ENCODE data around the gene ADGRG7. TPM values are rescaled to one million over a fixed set of nuclear protein-coding genes. Genes with fewer than 3 reads are reported as not detected.

Gene ADGRG7, protein sequence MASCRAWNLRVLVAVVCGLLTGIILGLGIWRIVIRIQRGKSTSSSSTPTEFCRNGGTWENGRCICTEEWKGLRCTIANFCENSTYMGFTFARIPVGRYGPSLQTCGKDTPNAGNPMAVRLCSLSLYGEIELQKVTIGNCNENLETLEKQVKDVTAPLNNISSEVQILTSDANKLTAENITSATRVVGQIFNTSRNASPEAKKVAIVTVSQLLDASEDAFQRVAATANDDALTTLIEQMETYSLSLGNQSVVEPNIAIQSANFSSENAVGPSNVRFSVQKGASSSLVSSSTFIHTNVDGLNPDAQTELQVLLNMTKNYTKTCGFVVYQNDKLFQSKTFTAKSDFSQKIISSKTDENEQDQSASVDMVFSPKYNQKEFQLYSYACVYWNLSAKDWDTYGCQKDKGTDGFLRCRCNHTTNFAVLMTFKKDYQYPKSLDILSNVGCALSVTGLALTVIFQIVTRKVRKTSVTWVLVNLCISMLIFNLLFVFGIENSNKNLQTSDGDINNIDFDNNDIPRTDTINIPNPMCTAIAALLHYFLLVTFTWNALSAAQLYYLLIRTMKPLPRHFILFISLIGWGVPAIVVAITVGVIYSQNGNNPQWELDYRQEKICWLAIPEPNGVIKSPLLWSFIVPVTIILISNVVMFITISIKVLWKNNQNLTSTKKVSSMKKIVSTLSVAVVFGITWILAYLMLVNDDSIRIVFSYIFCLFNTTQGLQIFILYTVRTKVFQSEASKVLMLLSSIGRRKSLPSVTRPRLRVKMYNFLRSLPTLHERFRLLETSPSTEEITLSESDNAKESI
- not detected for total RNA-seq
- polyA plus RNA-seq = not detected
- long read RNA-seq, donor 1 = 0 reads
- long read RNA-seq, donor 2 = 0 reads

DNA sequence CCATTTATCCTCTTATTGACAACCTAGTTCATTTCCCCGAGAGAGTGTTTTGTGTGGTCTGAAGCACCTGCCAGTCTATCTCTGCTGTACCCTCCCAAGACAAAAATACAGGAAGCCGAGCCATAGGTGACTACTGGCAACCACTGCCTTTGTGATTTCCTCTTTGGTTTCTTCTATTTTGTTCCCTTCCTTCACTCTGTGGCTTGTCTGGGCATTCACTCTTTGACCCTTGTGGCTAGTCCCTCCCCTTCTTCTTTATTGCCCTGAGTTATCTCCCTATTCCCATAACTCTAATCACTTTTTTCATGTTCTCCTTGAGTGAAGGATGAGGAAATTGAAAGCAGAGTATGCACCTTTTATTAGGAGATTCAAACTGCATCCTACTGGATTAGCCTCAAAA lies at the start of gene ADGRG7:
Gene ADGRG7, plus strand, starts transcription at position 297 of the 400 bp plus-strand sequence. CDS start 256 bp downstream, outside the sequence.
- no peak within 1 kb of the TSS for H3K4me3 ChIP-seq
- no peaks in the 10 kb centered on the region for H3K36me3 ChIP-seq
- no peak for DNase-seq
- TF ChIP-seq, protein P1, sequence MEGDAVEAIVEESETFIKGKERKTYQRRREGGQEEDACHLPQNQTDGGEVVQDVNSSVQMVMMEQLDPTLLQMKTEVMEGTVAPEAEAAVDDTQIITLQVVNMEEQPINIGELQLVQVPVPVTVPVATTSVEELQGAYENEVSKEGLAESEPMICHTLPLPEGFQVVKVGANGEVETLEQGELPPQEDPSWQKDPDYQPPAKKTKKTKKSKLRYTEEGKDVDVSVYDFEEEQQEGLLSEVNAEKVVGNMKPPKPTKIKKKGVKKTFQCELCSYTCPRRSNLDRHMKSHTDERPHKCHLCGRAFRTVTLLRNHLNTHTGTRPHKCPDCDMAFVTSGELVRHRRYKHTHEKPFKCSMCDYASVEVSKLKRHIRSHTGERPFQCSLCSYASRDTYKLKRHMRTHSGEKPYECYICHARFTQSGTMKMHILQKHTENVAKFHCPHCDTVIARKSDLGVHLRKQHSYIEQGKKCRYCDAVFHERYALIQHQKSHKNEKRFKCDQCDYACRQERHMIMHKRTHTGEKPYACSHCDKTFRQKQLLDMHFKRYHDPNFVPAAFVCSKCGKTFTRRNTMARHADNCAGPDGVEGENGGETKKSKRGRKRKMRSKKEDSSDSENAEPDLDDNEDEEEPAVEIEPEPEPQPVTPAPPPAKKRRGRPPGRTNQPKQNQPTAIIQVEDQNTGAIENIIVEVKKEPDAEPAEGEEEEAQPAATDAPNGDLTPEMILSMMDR (IDR thresholded peaks at IDR 0.05 in 8 of 11, conservative IDR thresholded peaks at IDR 0.05 in 3 of 11) = no peak
- TF ChIP-seq POLR2A (IDR thresholded peaks at IDR 0.05) (no peak), POLR2AphosphoS5 (IDR thresholded peaks at IDR 0.05) (no peak)
- H3K27me3 ChIP-seq (replicated peaks in 1 of 7) = peaks cover 0 to 7% (median 0%) of the 10 kb centered on the region in 7 donors
- H3K9me3 ChIP-seq = no peaks in the 10 kb centered on the region
- no peaks in the 10 kb centered on the region for H3K4me1 ChIP-seq
- intact Hi-C loops (cut with DNase I; ENCODE audit: low total_unique reads) = no loop called here
- H3K27ac ChIP-seq = no peak within 1 kb of the TSS
- WGBS, 5 donors = 18 to 41% (median 27%) methylated on average over 2 of the region's 2 CpGs

DNA sequence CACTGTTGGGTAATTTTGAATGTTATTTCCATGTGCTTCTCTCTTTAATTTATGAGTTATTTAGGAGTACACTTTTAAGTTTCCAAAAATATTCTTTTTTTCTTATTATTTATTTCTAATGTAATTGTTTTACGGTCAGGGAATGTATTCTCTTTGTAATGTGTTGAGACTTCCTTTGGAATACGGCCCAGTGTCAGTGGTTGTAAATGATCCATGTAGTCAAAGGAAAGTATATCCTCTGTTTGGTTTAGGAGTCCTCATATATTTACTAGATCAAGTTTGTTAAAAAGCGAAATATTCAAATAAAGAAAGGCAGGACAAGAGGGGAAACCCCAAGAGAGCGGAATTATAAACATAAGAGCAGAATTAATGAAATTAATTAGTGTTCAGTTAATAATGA lies 49.0 kb upstream of the ADGRG7 start:
- no peaks in the 10 kb centered on the region for H3K36me3 ChIP-seq
- H3K27me3 ChIP-seq (replicated peaks in 1 of 7) = no peaks in the 10 kb centered on the region
- no peaks in the 10 kb centered on the region for H3K9me3 ChIP-seq
- no peak overlapping the region for H3K4me3 ChIP-seq
- intact Hi-C loops (cut with DNase I; ENCODE audit: low total_unique reads) = no loop called here
- TF ChIP-seq POLR2A (IDR thresholded peaks at IDR 0.05) = no peak
- no peak for TF ChIP-seq POLR2AphosphoS5 (IDR thresholded peaks at IDR 0.05)
- TF ChIP-seq, protein P1 (IDR thresholded peaks at IDR 0.05 in 8 of 11, conservative IDR thresholded peaks at IDR 0.05 in 3 of 11) = no peak
- H3K4me1 ChIP-seq = no peaks in the 10 kb centered on the region
- whole genome bisulfite sequencing, 5 donors = 86 to 96% (median 93%) methylated on average over 4 of the region's 4 CpGs
- DNase-seq = no peak
- H3K27ac ChIP-seq = no peak overlapping the region

DNA sequence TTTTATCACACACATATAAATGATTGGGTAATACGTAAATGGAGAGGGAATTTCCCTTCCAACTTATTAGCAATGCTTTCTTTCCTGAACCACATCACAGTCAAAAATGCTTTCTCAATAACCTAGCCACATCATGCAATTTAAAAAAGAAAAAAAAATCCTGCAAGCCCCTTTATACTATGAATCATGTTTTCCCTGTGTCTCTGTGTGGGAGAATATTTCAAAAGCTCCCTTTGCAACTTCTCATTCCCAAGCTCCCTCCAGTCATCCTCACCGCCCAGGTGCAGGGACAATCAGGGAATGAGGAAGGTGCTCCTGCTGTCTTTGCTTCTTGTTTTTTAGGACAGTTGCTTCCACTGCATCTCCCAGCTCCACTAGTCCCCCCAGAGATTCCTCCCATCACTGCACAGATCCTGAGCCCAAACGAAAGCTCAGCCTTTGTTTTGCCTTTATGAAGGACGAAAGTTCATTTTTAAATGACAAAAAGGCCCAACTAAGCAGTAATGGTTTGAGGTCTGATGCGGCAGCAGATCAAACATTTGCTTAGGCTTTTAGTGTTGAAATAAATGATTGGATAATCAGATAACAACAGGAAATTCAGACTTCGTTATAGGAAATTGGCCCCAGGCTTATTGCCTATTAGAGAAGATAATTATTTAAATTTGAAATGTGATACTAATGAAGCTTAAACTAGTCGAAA lies 47.8 kb upstream of the ADGRG7 start:
- 65 to 90% (median 73%) methylated on average over 7 of the region's 7 CpGs for WGBS, 5 donors
- Histone ChIP-seq H3K4me1 (no peaks in the 10 kb centered on the region), H3K27ac (no peak overlapping the region), H3K36me3 (no peaks in the 10 kb centered on the region), H3K9me3 (no peaks in the 10 kb centered on the region), H3K4me3 (no peak overlapping the region), H3K27me3 (replicated peaks in 1 of 7) (no peaks in the 10 kb centered on the region)
- intact Hi-C loops (cut with DNase I; ENCODE audit: low total_unique reads) = no loop called here
- TF ChIP-seq POLR2A (IDR thresholded peaks at IDR 0.05) (no peak), POLR2AphosphoS5 (IDR thresholded peaks at IDR 0.05) (no peak)
- TF ChIP-seq, protein P1 (IDR thresholded peaks at IDR 0.05 in 8 of 11, conservative IDR thresholded peaks at IDR 0.05 in 3 of 11) = no peak
- no peak for DNase-seq

Data from spleen (tissue), 13 donors.